ENCODE data around the gene EN2.

DNA sequence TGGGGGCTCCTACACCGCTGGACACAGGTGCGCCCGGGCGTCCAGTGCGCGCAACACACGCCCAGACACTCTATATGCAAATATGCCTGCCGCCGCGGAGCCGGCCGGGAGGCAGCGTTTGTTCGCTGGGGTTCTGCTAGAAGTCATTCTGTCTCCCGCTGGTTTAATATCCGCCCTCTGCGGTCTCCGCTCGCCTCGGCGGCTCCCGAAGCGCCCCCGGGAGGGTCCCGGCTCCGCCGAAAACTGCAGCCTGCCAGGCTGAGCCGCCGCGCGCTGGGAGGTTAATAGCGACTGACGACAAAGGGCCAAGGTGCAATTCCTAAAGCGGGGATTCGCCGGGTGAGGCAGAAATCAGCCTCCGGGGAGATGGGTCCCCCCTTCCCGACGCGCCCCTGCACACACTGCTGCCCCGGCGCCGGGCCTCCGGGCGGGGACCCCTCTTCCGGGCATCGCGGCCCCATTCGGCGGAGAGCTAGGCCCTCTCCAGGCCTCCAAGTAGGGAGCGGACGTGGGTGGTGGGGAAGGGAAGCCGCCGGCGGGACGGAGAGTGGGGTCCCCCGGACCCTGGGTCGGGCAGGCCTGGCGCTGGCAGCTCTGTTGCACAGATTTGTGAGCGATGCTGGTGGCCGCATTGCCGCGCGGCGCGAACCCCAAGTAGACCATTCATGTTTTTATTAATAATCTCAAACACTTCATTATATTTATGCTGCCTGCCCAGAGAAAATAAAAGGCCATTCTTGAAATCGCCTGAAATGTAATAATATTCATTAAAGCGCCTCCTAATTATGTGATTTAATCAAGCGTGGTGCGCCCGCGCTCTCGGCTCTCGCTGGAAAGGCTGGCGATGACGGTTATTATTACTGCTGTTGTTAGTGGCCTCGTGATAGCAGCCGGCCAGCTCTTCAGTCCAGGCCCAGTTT, 9.1 kb downstream of the EN2 start:
- TF ChIP-seq, protein P1, sequence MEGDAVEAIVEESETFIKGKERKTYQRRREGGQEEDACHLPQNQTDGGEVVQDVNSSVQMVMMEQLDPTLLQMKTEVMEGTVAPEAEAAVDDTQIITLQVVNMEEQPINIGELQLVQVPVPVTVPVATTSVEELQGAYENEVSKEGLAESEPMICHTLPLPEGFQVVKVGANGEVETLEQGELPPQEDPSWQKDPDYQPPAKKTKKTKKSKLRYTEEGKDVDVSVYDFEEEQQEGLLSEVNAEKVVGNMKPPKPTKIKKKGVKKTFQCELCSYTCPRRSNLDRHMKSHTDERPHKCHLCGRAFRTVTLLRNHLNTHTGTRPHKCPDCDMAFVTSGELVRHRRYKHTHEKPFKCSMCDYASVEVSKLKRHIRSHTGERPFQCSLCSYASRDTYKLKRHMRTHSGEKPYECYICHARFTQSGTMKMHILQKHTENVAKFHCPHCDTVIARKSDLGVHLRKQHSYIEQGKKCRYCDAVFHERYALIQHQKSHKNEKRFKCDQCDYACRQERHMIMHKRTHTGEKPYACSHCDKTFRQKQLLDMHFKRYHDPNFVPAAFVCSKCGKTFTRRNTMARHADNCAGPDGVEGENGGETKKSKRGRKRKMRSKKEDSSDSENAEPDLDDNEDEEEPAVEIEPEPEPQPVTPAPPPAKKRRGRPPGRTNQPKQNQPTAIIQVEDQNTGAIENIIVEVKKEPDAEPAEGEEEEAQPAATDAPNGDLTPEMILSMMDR (conservative IDR thresholded peaks at IDR 0.05; ENCODE audit: low read depth, low read length) = no peak
- no peak for TF ChIP-seq CEBPB (IDR thresholded peaks at IDR 0.05; ENCODE audit: low read depth, low read length)
- no peak for TF ChIP-seq POLR2A (IDR thresholded peaks at IDR 0.05; ENCODE audit: low read depth, low read length)
- no peak for TF ChIP-seq RAD21 (IDR thresholded peaks at IDR 0.05; ENCODE audit: low read length)
- no peak for TF ChIP-seq MAZ (IDR thresholded peaks at IDR 0.05; ENCODE audit: borderline replicate concordance, low read depth, low read length)
- no peak for TF ChIP-seq BHLHE40 (IDR thresholded peaks at IDR 0.05; ENCODE audit: low read depth, low read length)
- no peak for TF ChIP-seq MAFK (IDR thresholded peaks at IDR 0.05; ENCODE audit: low read depth, low read length)
- TF ChIP-seq, protein P2, sequence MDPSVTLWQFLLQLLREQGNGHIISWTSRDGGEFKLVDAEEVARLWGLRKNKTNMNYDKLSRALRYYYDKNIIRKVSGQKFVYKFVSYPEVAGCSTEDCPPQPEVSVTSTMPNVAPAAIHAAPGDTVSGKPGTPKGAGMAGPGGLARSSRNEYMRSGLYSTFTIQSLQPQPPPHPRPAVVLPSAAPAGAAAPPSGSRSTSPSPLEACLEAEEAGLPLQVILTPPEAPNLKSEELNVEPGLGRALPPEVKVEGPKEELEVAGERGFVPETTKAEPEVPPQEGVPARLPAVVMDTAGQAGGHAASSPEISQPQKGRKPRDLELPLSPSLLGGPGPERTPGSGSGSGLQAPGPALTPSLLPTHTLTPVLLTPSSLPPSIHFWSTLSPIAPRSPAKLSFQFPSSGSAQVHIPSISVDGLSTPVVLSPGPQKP (IDR thresholded peaks at IDR 0.05; ENCODE audit: borderline replicate concordance, low read depth, low read length) = no peak
